HG03108 (cell line): Measurements from ENCODE around the gene KIF14.

ENCODE experiments used
- ATAC-seq: cut with Tn5 transposase; IDR thresholded peaks from one replicate; pipeline ENCODE4 v1.9.1; 2021; ENCODE audit warnings: moderate library complexity; ENCODE audit not compliant: unreplicated experiment

Gene KIF14, protein sequence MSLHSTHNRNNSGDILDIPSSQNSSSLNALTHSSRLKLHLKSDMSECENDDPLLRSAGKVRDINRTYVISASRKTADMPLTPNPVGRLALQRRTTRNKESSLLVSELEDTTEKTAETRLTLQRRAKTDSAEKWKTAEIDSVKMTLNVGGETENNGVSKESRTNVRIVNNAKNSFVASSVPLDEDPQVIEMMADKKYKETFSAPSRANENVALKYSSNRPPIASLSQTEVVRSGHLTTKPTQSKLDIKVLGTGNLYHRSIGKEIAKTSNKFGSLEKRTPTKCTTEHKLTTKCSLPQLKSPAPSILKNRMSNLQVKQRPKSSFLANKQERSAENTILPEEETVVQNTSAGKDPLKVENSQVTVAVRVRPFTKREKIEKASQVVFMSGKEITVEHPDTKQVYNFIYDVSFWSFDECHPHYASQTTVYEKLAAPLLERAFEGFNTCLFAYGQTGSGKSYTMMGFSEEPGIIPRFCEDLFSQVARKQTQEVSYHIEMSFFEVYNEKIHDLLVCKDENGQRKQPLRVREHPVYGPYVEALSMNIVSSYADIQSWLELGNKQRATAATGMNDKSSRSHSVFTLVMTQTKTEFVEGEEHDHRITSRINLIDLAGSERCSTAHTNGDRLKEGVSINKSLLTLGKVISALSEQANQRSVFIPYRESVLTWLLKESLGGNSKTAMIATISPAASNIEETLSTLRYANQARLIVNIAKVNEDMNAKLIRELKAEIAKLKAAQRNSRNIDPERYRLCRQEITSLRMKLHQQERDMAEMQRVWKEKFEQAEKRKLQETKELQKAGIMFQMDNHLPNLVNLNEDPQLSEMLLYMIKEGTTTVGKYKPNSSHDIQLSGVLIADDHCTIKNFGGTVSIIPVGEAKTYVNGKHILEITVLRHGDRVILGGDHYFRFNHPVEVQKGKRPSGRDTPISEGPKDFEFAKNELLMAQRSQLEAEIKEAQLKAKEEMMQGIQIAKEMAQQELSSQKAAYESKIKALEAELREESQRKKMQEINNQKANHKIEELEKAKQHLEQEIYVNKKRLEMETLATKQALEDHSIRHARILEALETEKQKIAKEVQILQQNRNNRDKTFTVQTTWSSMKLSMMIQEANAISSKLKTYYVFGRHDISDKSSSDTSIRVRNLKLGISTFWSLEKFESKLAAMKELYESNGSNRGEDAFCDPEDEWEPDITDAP (N-terminal part only)

GRCh38 chr1:200620273-200621131 is at the start of gene KIF14:
Gene KIF14 (minus strand): TSS chr1:200620751. CDS start chr1:200618723, 2,028 bp downstream.
- peak; percentile 94 for ATAC-seq

GRCh38 chr1:200669314-200670241 is 49.0 kb upstream of the KIF14 start, which contains the start of gene DDX59:
Gene DDX59 (minus strand): TSS chr1:200669907. CDS start chr1:200666740, 3,167 bp downstream.
- ATAC-seq = peak; percentile 89

GRCh38 chr1:200668514-200669313 is 48.2 kb upstream of the KIF14 start:
- ATAC-seq = no peak

DNA sequence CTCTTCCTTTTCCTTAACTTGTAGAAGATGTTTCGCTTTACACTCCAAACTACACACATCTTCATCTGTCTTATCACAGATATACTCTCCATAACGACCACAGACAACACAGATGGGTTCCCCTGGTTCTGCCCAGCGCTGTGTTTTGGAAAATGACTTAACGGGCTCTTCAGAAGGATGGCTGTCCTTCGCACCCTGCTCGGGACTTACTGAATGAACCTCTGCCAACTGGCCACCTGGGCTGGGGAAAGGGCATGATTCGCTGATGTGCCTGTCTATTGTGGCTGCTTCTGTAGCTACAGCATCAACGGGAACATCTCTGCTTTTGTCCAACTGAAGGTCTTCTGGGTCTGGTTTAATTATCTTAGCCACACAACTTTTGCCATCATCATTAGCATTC is 45.8 kb upstream of the KIF14 start:
- no peak for ATAC-seq

GRCh38 chr1:200665861-200666260 is 45.3 kb upstream of the KIF14 start:
- no peak for ATAC-seq

- ATAC-seq = no peak
Measured at GRCh38 chr1:200660719-200661118, 40.2 kb upstream of the KIF14 start.

DNA sequence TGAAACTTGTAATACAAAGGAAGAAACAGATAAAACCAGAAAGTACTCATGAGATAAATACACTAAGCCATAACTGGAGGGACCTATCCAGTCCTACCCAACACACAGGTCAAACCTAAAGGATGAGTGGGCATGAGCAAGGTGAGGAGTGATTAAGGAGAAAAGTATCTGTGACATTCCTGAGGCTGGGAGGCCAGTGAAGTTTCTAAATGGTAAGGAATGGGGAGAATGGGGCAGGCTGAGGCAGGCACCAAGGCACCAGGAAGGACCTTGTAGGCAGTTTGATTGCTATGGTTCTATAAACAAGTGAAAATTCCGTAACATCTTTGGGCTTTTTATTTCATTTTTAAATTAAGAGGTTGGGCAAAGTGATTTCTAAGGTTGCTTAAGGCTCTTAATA is 38.7 kb upstream of the KIF14 start:
- ATAC-seq = no peak

DNA sequence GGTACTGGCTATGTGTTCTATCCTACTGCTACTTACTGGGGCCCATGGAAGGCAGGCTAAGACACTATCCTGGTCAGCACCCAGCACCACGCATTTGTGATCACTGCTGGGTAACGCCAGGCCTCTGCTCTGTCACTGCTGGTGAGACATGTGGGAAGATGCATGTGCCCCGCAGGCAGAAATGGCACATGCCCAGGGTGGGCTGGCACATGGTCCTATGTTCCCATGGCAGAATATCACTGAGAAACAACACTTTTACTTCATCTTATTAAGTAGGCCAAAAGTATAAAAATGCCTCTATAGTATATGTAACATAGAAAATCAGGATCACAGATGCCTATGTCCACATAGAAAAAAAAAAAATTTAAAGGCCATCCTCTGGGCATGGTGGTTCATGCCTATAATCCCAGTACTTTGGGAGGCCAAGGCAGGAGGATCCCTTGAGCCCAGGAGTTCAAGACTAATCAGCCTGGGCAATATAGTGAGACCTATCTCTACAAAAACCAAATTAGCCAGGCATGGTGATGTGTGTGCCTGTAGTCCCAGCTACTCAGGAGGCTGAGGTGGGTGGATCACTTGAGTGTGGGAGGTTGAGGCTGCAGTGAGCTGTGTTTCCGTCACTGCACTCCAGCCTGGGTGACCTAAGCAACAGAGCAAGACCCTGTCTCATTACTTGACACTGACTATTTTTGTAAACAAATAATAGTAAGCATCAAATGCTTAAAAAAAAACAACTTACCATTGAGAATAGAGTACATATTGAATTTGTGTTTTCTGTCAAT is 37.7 kb upstream of the KIF14 start:
- ATAC-seq = no peak

DNA sequence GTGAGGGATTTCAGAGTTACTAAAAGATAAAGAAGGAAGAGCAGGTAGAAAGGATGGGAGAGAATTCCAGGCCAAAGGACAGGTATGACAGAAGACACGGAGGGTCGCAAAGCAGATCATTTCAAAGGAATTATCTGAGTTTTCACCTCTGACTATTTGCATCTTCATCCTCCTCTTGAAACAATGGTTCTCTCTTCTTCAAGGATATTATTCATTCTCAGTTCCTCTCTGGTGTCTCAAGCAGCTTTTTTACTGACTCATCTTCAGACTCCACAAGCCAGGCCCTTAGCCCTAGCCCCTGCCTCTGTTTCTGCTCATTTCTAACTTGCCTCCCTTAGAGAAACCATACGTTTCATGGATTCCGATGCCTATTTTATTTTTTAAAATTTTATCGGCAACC is 34.1 kb upstream of the KIF14 start:
- ATAC-seq = peak; percentile 91

- no peak for ATAC-seq
Measured at GRCh38 chr1:200653022-200653462, 32.5 kb upstream of the KIF14 start.

DNA sequence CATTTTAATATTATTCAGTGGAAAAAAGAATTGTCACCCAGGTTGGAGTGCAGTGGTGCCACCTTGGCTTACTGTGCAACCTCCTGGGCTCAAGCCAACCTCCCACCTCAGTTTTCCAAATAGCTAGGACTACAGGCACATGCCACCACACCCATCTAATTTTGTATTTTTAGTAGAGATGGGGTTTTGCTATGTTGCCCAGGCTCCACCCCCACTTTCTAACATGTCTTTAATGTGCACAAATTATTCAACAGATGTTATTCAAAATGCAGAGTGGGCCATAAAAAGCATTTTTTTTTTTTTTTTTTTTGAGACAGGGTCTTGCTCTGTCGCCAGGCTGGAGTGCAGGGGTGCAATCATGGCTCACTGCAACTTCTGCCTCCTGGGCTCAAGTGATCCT is 31.8 kb upstream of the KIF14 start:
- ATAC-seq = no peak

GRCh38 chr1:200646515-200646914 is 26.0 kb upstream of the KIF14 start:
- no peak for ATAC-seq

DNA sequence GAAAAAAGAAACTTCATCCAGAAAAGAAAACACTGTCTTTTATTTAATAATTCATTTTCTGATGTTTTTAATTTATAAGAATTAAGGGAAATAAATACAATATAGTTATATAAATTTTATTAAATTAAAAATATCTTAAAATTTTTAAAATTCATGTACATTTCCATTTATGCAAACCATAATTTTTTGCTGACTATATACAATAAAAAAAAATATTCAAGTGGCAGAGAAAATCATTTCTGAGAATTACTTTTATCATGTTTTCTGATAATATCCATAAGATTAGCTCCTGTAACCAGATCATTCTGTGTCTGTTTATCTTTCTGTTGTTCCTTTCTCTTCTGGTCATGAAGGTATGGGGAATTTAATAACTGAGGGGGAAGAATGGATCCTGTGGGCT is 23.5 kb upstream of the KIF14 start:
- no peak for ATAC-seq

- no peak for ATAC-seq
Measured at GRCh38 chr1:200642481-200642880, 21.9 kb upstream of the KIF14 start.

- no peak for ATAC-seq
Measured at GRCh38 chr1:200640963-200641401, 20.4 kb upstream of the KIF14 start.

DNA sequence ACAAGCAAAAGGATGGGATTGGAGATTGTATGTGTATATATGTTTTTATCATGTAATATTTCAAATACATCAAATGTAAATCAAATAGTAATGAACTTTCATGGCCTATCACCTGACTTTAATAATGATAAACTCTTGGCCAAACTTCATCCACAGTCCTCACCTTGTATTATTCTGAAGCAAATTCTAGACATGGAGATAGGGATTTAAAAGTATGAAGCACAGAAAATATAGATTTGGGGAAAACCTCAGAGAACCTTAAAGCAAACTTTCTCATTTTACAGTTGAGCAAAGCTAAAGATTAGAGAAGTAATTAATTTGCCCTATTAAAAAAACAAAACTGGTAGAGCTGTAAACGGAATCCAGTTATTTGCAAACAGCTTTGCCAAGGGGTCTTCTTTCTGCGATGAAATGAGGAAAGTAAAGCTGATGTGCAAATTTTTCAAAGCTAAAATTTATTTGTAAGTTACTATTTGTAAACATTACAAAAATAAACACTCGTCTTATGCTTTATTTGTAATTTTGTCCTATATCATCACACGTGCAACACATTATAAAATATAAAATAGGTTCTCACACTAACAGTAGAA is 19.9 kb upstream of the KIF14 start:
- no peak for ATAC-seq

- no peak for ATAC-seq
Measured at GRCh38 chr1:200638073-200638472, 17.5 kb upstream of the KIF14 start.
